ENCODE data around the gene NCKAP5. TPM values are rescaled to one million over a fixed set of nuclear protein-coding genes. Genes with fewer than 3 reads are reported as not detected.

Gene NCKAP5
- total RNA-seq, 3 donors from 2014 or later (not counting 1 experiment from before 2014, with no cell fraction given) = 0.12 to 0.20 TPM; not detected in 1

DNA sequence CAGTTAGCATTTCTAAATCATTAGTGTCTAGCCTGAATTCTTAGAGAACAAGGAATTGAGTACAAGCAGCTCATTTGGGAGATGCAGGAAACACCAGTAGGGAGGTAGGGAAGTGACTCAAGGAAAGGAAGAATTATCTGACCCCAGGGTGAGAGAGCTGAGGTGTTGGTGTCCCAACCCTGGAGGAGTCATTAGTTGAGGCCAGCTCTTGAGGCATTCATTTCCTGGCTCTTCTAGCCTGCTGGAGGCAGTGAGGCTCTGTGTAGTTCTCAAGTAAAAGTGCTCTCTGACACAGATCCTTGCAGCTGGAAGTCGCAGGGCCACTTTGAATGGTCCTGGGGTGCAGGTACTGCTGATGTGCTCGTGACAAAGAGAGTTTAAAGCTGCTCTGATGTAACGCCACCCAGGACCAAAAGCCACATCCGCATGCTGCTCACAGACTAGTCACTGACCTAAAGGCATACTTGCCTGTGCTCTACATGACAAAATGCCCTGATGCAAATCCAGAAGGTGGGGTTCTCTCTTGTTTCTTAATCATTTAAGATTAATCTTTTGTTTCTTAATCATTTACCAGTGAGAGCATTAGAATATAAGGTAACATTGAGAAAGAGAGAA is 598.8 kb downstream of the NCKAP5 start:
- Histone ChIP-seq H3K27me3 (ENCODE audit: control insufficient read depth, insufficient read depth, low read length) (no peaks in the 10 kb centered on the region), H3K4me3 (ENCODE audit: low read length) (no peak overlapping the region), H3K27ac (ENCODE audit: low read length) (no peak overlapping the region), H3K36me3 (ENCODE audit: control insufficient read depth, insufficient read depth, low read length) (no peaks in the 10 kb centered on the region), H3K9me3 (ENCODE audit: control insufficient read depth, insufficient read depth, low read length) (no peaks in the 10 kb centered on the region), H3K4me1 (ENCODE audit: control insufficient read depth, insufficient read depth, low read length) (no peaks in the 10 kb centered on the region)
- intact Hi-C loops (cut with micrococcal nuclease) = no loop called here
- no peaks in the 10 kb centered on the region for H3K27me3 Mint-ChIP-seq (ENCODE audit: low read depth in 2 of 2)
- peaks cover 11 to 16% of the 10 kb centered on the region in 2 donors for H3K9me3 Mint-ChIP-seq
- no peaks in the 10 kb centered on the region for H3K4me1 Mint-ChIP-seq
- H3K36me3 Mint-ChIP-seq = no peaks in the 10 kb centered on the region
- TF ChIP-seq, protein P1, sequence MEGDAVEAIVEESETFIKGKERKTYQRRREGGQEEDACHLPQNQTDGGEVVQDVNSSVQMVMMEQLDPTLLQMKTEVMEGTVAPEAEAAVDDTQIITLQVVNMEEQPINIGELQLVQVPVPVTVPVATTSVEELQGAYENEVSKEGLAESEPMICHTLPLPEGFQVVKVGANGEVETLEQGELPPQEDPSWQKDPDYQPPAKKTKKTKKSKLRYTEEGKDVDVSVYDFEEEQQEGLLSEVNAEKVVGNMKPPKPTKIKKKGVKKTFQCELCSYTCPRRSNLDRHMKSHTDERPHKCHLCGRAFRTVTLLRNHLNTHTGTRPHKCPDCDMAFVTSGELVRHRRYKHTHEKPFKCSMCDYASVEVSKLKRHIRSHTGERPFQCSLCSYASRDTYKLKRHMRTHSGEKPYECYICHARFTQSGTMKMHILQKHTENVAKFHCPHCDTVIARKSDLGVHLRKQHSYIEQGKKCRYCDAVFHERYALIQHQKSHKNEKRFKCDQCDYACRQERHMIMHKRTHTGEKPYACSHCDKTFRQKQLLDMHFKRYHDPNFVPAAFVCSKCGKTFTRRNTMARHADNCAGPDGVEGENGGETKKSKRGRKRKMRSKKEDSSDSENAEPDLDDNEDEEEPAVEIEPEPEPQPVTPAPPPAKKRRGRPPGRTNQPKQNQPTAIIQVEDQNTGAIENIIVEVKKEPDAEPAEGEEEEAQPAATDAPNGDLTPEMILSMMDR (IDR thresholded peaks at IDR 0.05) = no peak
- ATAC-seq (no peak), DNase-seq (no peak)
- 78% methylated on average over 4 of the region's 4 CpGs for WGBS (ENCODE audit: insufficient coverage)
- H3K27ac Mint-ChIP-seq = no peak overlapping the region
- no peak overlapping the region for H3K4me3 Mint-ChIP-seq

DNA sequence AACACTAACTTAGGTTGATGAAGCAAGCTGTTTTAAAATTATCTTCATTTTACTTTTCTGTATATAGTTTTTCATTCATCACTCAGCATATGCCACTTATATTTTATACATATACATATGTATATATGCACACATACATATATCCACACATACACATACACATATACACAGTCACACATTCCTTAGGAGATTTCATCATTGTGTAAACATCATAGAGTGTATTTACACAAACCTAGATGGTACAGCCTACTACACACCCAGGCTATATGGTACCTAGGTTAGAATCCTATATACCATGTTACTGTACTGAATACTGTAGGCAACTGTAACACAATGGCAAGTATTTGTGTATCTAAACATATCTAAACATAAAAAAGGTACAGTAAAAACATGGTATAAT is 602.8 kb downstream of the NCKAP5 start:
- Histone ChIP-seq H3K27ac (ENCODE audit: low read length) (no peak overlapping the region), H3K36me3 (ENCODE audit: control insufficient read depth, insufficient read depth, low read length) (no peaks in the 10 kb centered on the region), H3K27me3 (ENCODE audit: control insufficient read depth, insufficient read depth, low read length) (no peaks in the 10 kb centered on the region), H3K4me1 (ENCODE audit: control insufficient read depth, insufficient read depth, low read length) (no peaks in the 10 kb centered on the region), H3K9me3 (ENCODE audit: control insufficient read depth, insufficient read depth, low read length) (no peaks in the 10 kb centered on the region), H3K4me3 (ENCODE audit: low read length) (no peak overlapping the region)
- no peaks in the 10 kb centered on the region for H3K4me1 Mint-ChIP-seq
- no peaks in the 10 kb centered on the region for H3K27me3 Mint-ChIP-seq (ENCODE audit: low read depth in 2 of 2)
- H3K9me3 Mint-ChIP-seq = peaks cover 8 to 13% of the 10 kb centered on the region in 2 donors
- TF ChIP-seq, protein P1 (IDR thresholded peaks at IDR 0.05) = no peak
- DNase-seq (no peak), ATAC-seq (no peak)
- H3K27ac Mint-ChIP-seq = no peak overlapping the region
- intact Hi-C loops (cut with micrococcal nuclease) = no loop called here
- H3K4me3 Mint-ChIP-seq = no peak overlapping the region
- no peaks in the 10 kb centered on the region for H3K36me3 Mint-ChIP-seq

GRCh38 chr2:132963161-132963560 is 605.1 kb downstream of the NCKAP5 start:
- H3K36me3 Mint-ChIP-seq = no peaks in the 10 kb centered on the region
- no peaks in the 10 kb centered on the region for H3K4me1 Mint-ChIP-seq
- H3K27ac Mint-ChIP-seq = no peak overlapping the region
- TF ChIP-seq, protein P1 (IDR thresholded peaks at IDR 0.05) = no peak
- no peak overlapping the region for H3K4me3 Mint-ChIP-seq
- no peaks in the 10 kb centered on the region for H3K36me3 ChIP-seq (ENCODE audit: control insufficient read depth, insufficient read depth, low read length)
- peaks cover 9 to 18% of the 10 kb centered on the region in 2 donors for H3K9me3 Mint-ChIP-seq
- H3K27ac ChIP-seq (ENCODE audit: low read length) = no peak overlapping the region
- intact Hi-C loops (cut with micrococcal nuclease) = no loop called here
- no peak for ATAC-seq
- no peak overlapping the region for H3K4me3 ChIP-seq (ENCODE audit: low read length)
- H3K4me1 ChIP-seq (ENCODE audit: control insufficient read depth, insufficient read depth, low read length) = no peaks in the 10 kb centered on the region
- H3K27me3 Mint-ChIP-seq (ENCODE audit: low read depth in 2 of 2) = no peaks in the 10 kb centered on the region
- 92% methylated on average over 1 of the region's 2 CpGs for WGBS (ENCODE audit: insufficient coverage)
- DNase-seq = no peak
- H3K9me3 ChIP-seq (ENCODE audit: control insufficient read depth, insufficient read depth, low read length) = peaks cover 3% of the 10 kb centered on the region
- no peaks in the 10 kb centered on the region for H3K27me3 ChIP-seq (ENCODE audit: control insufficient read depth, insufficient read depth, low read length)

DNA sequence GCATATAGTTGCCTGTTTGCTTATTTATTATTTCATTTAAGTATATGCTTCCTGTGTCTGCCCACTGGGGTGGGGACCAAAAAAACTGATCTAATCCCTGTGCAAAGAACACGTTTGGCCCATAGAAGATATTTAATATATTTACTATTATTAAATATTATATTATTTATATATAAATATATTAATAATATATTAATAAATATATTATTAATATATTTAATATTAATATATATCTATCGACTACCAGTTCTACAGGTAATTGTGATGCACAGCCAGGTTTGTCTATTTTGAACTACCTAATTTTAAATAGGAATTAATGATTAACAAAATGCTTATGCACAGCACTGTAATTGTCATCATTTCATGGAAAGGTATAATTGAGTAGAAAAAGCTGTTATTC is 609.4 kb downstream of the NCKAP5 start:
- Mint-ChIP-seq H3K4me1 (no peaks in the 10 kb centered on the region), H3K4me3 (no peak overlapping the region), H3K27ac (no peak overlapping the region), H3K9me3 (peaks cover 10 to 15% of the 10 kb centered on the region in 2 donors), H3K36me3 (no peaks in the 10 kb centered on the region), H3K27me3 (ENCODE audit: low read depth in 2 of 2) (no peaks in the 10 kb centered on the region)
- H3K27ac ChIP-seq (ENCODE audit: low read length) = no peak overlapping the region
- no peaks in the 10 kb centered on the region for H3K36me3 ChIP-seq (ENCODE audit: control insufficient read depth, insufficient read depth, low read length)
- ATAC-seq (no peak), DNase-seq (no peak)
- intact Hi-C loops (cut with micrococcal nuclease) = no loop called here
- no CpG with 5 or more reads among the region's 2 CpGs for WGBS (ENCODE audit: insufficient coverage)
- no peaks in the 10 kb centered on the region for H3K4me1 ChIP-seq (ENCODE audit: control insufficient read depth, insufficient read depth, low read length)
- peaks cover 3% of the 10 kb centered on the region for H3K9me3 ChIP-seq (ENCODE audit: control insufficient read depth, insufficient read depth, low read length)
- no peaks in the 10 kb centered on the region for H3K27me3 ChIP-seq (ENCODE audit: control insufficient read depth, insufficient read depth, low read length)
- no peak overlapping the region for H3K4me3 ChIP-seq (ENCODE audit: low read length)
- TF ChIP-seq, protein P1 (IDR thresholded peaks at IDR 0.05) = no peak
